Cardiac septum (tissue), 1 donor: ENCODE results near the gene ETV1. TPM values are rescaled to one million over a fixed set of nuclear protein-coding genes. Genes with fewer than 3 reads are reported as not detected.
"Not testable (repeated sequence)": the region's sequence is repeated elsewhere in the genome, so short reads cannot be mapped to it uniquely, and the experiment has no call there.

Experiments used
- DNase-seq: peaks from one replicate; pipeline ENCODE4 v3.0.0-alpha.2; 2020; ENCODE audit warnings: low spot score
- intact Hi-C: fragments of 100-400 bp; cut with DNase I; formaldehyde crosslinking; loops from one replicate; pipeline ENCODE4 v1.14.0; 2022
- total RNA-seq: library from RNA; stranded (reverse); fragmentation: NEBNext Ultra II Directional; extraction: Animal tissue kit (Norgen Biotek cat#: 25700); gene quantifications from one replicate; pipeline ENCODE4 v1.2.1, GENCODE V29; 2021
- donor health status: DM: no; HTN: no; CAD: no.

The ETV1 gene
- total RNA-seq, 1 donor from 2014 or later, result 165 TPM

DNA sequence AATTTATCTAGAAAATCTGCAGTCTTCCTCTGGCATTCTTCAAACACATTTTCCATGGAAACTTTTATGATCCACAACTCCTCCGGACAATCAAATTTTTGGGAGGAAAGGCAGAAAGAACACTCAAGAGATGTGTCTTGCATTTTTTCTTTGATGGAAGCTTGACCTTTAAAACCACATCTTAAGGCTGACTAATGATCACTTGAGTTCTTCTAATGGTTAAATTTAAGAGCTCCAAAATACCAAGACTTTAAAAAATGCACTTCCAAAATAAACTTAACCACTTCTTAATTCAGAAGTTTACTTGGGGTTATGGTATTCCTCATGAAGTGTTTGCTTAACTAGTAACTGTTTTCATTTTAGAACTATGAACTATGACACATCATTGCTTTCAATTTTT is 43.3 kb downstream of the ETV1 start:
- intact Hi-C loops, result no loop called here
- no peak for DNase-seq

DNA sequence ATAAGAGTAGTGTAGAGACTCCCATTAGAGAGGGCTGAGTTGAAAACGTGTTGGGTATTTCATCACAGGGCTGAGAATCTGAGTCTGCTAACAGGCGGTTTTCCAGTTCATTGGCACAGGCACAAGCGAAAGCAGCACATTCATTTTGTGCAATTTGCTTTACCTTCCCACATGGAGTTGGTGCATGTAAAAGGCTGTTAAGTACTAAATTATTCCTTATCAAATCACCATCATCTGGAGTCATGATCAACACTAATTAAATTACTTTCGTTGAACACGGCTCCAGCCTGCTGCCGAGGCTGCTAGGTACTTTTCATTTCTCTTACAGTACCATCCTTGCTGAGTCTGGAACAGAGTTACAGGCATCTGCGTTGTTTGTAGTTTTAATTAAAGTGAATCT is 43.8 kb downstream of the ETV1 start:
- intact Hi-C loops, result no loop called here
- DNase-seq, result no peak

DNA sequence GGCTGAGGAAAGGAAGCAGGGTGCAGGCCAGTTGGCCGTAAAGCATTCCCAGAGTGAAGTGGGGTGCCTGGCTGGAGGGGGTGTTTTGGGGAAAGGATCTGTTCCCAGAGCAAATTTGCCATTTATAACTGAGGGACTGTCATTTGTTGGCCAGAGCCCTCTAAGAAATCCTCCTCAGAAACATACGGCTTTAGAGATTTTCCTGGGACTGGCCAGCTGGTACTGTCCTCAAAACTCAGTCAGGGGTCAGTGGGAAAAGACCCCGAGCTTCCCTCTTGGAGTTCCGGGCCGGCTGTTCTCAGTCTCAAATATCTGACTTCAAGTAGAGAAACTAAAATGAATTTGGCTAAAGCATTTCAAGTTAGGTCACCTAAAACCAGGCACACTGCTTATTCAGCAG is 55.9 kb downstream of the ETV1 start:
- DNase-seq, result no peak
- intact Hi-C loops, result no loop called here

DNA sequence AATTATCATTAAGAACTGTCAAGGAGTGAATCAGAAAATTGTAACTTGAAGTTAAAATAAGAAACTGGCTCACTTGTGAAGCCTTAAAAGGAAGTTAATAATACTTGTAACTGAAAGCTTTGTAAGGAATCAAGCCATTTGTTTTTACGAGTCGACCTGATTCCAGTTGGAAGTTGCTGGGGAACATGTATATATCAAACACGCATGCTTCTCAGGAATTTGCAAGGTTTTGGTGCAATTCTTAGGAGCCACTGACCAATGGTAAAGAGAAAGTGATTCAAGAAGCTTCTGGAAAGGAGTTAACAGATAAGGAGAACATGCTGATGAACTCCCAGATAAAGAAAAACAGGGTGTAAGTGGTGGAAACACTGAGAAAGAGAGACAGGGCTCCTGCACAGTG is 56.4 kb downstream of the ETV1 start:
- no peak for DNase-seq
- intact Hi-C loops, result no loop called here

DNA sequence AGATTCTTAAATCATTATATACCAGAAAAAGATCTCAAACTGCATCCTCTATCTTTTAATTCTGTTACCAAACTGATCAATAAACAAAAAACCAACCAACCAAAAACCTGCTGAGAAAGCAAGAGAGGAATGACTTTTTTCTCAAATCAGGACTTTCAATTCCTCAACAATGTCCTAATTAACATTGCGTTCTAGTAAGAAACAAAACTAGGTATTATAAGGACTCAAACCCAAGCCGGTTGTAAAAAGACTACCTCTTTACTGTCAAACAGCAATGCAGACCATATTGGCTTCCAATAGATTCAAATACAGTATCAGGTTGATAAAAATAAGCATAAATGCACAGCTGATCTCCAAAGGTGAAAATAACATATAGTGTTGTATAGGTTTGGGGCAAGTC is 57.3 kb downstream of the ETV1 start:
- DNase-seq, result no peak
- intact Hi-C loops, result no loop called here

DNA sequence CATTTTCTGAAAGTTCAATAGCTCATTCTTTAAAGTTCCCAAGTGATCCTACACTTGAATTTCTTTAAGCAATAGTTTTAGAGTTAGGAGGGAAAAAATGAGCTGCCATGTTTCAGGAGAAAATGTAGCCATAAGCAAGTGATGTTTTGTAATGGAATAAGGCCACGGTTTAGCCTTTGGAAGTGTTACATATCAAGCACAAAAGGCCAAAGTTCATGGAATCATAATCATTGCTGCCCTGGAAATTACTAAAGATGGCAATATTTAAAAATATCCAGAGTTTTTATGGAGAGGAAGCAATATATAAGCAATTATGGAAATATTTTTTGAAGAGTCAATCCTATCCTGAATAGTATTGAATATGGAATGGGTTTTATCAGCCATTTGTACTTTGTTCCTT is 68.4 kb downstream of the ETV1 start:
- intact Hi-C loops, result no loop called here
- no peak for DNase-seq

DNA sequence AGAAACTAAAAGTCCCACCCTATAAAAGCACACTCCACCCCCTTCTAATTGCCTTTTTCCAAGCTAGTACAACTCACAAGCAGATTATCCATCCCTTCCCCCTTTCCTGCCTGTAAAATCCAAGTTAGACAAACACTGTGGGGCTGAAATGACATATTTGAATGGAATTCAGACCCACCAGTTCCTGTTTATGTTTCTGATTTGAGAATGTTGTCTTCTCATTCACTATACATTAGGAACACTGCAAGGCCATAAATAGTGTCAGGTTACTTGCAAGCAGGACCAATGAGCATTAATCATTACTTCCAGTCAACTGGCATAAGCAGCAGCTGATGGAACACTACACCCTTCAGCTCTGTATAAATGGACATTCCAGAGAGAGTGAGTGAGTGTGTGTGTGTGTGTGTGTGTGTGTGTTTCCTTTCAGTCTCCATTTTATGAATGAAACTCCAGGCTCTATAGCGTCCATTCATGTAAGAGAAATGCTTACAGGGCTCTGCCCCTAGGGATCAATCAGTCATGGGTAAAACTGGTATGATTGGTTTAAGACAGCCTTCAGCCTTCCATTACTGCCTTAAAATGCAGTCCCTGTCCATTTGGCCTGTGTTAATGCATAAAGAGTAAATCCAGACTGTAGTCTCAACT is 69.3 kb downstream of the ETV1 start:
- DNase-seq, result no peak
- intact Hi-C loops, result no loop called here

DNA sequence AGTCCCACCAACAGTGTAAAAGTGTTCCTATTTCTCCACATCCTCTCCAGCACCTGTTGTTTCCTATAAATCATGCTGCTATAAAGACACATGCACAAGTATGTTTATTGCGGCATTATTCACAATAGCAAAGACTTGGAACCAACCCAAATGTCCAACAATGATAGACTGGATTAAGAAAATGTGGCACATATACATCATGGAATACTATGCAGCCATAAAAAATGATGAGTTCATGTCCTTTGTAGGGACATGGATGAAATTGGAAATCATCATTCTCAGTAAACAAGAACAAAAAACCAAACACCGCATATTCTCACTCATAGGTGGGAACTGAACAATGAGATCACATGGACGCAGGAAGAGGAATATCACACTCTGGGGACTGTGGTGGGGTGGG is 71.1 kb downstream of the ETV1 start:
- DNase-seq, intact Hi-C loops: not testable (repeated sequence)

DNA sequence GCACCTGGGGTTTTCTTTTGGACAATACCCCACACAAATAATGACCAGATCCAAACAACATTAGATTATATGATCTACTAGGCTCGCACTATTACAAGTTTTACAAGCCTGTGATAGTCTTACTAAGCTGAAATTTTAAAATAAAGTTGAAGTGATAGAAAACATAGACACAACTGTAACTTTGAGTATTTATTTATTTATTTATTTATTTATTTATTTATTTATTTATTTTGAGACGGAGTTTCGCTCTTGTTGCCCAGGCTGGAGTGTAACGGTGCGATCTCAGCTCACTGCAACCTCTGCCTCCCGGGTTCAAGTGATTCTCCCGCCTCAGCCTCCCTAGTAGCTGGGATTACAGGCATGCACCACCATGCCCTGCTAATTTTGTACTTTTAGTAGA is 72.4 kb downstream of the ETV1 start:
- intact Hi-C loops, DNase-seq: not testable (repeated sequence)

DNA sequence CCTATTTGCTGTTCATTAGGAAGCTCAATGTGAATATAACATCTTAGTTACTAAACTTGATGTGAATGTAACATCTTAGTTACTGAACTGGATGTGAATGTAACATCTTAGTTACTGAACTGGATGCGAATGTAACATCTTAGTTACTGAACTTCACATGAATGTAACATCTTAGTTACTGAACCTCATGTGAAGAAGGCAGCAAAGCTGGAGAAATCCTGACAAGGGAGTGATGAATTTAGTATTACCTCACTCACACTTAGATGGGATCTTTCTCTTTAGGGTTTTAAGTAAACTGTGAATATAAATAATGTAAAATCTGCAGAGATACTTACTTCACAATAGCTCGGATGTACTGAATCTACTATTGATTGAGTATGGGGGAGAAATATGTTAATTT is 73.6 kb downstream of the ETV1 start:
- no peak for DNase-seq
- intact Hi-C loops, result no loop called here

DNA sequence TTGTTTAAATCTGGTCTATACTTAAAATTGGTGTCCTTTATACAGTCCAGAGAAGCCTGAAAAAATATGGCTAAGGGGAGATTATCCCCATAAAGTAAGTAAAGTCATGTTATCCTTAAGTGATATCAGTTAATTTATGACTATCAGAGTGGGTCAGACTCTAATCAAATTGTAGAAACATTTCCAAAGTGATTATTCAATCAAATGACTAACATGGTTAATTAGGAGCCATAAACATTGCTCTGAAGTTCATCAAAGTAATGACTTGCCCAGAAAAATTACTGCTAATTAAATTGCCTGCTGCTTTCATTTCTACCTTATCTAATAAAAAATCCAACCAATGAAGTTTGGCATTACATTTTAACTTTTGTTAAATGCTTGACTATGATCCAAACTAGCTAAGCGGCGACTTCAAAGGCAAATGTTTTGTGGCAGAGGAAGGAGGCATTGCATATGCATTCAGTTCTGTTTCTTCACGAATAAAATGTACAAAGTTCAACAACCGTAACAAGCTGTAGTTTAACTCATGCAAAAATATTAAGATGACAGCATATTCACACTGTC is 76.7 kb downstream of the ETV1 start:
- intact Hi-C loops, result no loop called here

DNA sequence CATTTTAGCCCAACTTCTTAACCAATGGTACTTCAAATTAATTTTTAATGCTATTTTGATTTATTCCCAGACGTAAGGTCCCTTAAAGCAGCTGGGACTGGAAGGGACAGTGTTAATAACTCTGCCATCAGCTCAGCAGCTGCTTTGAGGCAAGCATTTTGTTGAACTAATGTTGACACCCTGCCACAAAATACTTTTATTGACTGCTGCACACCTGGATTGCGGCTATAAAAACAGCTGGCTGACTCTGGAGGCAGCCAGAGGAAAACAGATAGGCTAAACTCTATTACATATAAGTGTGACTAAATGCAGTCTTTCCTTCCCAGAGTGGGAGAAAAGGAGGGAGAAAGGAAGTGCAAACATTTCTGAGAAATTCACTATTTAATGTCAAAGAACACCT is 77.6 kb downstream of the ETV1 start:
- no peak for DNase-seq
- intact Hi-C loops, result no loop called here

More for the DNA sequence above, 76.7 kb downstream of the ETV1 start:
- DNase-seq, result no peak

DNA sequence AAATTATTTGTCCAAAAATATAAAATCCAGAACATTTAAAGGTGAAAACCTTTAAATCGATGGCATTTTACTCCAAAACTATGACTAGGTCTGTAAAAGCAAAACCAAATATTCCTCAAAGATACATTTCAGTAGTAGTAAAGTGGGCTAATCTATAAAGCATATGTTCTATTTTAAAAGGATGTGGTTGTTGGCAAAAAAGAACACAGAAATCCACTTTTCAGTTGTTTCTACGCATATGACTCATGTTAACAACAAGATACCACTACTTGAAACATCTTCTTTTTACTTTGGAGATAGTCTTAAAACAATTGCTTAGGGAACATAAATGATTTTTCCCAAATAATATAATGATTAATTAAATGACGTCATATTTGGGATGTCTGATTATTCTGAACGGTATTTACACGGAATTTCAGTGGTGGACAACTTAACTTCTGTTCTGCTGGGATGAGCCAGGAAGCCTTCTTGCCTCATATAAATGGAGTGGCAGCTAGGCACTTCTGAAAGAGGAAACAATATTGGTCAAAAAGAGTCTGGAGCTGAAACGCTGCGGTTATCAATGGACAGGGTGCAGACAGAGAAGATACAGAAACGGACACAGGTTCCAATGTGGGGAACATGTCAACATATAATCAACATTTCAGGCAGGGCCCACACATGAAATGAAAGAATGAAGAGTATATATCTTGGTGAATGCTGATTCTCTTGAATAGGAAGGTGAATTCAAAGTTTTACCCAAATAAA is 78.5 kb downstream of the ETV1 start:
- intact Hi-C loops, result no loop called here
- DNase-seq, result no peak

DNA sequence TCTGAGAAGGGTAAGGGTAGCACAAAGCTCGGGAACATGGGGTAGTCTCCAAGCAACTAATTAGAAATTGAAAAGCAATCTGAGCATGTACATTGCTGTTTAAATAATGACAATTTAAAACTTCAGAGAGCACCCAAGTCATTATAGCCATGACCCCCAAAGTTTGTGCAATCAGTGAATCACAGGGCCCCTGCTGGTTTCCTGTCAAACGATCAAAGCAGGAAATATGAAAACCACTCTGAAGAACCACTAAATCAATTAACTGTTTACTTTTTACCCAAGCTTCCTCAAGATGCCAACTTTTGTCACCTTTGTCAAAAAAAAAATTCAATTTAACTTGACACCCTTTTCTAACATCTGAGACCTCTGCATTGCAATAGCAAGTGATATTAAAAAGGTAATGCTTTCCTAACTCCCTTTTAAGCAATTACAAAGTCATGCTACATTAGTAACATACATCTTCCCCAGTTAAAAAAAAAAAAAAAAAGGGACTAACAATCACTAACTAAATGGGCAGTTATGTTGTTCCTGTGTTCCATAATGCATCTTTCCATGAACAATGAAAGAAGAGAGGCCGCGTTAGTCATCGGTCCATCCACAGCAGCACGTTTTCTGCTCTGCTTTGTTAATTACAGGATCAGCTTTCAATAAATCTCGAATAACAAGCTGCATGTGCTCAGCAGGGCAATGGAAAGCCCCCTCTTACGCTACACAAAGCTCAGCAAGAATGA is 80.6 kb downstream of the ETV1 start:
- no peak for DNase-seq
- intact Hi-C loops, result no loop called here

DNA sequence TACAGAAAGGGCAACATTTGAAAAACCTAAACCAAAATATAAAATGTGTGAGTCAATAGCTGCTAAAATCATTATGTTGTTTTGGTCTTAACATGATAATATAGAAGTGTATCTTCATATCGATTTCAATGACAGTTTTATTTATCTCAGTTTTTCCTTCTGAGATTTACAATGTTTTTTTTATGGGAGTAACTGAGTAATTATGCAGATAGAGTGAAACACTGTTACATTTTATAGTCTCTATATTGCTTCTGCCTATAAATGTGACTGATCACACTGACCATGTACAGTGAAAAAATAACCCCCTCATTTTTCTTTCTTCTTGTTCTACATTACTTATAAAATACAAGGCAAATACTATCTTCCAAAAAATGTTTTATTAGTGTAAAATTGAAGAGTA is 81.6 kb downstream of the ETV1 start:
- no peak for DNase-seq
- intact Hi-C loops, result no loop called here

DNA sequence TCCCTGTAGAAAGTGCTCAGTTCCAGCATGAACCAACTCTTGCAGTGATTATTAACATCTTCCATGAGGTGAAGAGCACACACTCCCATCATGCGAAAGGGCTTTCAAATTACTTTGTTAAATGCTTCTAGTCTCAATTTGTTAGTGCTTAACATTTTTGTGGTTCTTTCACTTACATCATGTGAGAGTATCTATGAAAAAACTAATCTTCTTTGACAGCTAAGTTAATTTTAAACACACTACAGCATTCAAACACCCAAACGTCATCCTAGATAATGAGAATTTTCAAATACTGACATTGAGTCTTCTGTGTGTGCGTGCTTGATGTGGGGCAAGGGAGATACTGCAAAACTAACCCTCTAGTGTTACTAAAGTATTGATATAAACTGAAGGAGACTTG is 84.8 kb downstream of the ETV1 start:
- intact Hi-C loops, result no loop called here
- DNase-seq, result no peak

DNA sequence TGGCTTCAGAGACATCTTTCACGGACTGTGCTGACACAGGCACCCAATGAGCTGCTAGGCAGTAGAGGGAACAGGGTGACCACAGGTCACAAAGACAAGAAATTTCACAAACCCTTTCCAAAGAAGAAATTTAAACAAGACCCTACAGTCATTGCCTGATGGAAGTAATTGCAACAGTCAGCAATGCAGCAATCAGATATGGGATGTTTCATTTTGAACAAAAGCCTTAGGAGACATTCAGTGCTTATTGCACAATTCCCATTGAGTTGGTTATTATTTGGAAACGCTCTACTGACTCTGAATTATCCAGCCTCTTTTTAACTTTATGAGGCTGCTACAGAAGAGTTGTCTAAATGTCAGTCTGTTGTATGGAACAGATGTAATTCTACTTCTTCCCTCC is 85.5 kb downstream of the ETV1 start:
- DNase-seq, result no peak
- intact Hi-C loops, result no loop called here

DNA sequence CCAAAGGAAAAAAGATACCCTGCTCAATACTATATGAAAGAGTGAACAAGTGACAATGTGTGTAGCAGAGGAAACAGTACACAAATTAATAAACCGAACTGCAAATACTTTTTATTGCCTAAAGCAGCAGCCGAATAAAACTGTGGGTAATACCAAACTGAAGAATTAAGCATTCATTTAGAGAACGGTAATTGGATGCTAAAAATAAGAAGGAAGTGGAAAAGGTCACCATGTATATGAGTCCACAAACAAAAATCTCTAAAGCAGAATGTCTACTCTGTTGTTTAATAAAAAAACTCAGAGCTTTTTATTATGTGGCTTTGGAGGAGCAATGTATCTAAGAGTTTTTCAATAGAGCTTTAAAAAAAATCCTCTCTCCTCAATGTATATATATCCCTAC is 87.9 kb downstream of the ETV1 start:
- no peak for DNase-seq
- intact Hi-C loops, result no loop called here

DNA sequence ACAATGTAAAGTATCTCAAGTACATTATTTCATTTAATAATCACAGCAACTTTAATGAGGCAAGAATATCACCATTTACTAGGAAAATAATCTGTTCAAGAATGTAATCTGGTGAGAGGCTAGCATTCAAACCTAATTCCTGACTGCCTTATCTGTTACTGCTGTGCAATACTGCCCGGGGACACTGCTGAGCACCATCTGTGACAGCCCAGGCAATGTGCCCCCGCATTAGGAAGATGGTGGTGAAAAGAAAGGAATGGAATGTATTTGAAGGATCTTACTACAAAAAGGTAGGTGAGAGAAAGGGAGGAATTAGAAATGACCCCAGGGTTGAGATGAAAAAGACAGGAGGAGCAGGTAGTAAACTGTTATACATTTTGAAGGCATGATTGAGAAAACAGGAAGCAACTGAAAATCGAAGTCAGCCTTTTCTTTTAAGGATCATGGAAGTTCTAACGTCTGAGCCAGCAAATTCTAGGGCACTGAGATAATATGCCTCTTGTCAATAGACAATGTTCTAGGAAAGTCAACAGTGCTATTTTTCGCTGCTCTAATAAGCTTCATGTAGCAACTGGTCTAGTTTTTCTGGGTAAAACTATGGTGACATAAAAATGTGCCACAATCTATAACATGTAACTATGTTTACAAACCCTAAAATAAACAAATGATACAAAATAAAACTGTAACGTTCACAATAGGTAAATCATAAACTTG is 90.4 kb downstream of the ETV1 start:
- intact Hi-C loops, result no loop called here
- DNase-seq, result no peak

DNA sequence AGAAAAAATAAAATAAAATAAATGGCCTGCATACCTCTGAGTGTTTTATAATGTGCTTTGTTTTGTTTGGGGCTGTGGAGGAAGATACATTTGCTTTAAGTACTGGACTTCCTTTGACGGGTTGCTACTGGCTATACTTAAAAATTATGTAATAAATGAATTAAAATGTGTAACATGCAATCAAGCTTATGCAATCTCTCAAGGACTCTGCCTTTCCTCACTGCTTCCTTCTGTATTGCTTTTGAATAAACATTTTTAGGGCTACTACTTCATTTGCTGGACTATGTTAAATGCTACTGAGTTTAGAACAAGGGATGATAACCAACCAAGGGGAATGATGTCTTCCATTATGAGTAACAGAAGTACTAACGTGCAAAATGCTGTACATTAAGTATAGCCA is 91.6 kb downstream of the ETV1 start:
- no peak for DNase-seq
- intact Hi-C loops, result no loop called here
